Suppressor macrophage treated with lipopolysaccharide for 1 hour (primary cell): ENCODE results near the gene FAM3C.

Experiments
- DNase-seq, 3 donors: peaks; one replicate each; pipeline ENCODE4 v3.0.0-alpha.2; 2020 to 2022

FAM3C gene

DNA sequence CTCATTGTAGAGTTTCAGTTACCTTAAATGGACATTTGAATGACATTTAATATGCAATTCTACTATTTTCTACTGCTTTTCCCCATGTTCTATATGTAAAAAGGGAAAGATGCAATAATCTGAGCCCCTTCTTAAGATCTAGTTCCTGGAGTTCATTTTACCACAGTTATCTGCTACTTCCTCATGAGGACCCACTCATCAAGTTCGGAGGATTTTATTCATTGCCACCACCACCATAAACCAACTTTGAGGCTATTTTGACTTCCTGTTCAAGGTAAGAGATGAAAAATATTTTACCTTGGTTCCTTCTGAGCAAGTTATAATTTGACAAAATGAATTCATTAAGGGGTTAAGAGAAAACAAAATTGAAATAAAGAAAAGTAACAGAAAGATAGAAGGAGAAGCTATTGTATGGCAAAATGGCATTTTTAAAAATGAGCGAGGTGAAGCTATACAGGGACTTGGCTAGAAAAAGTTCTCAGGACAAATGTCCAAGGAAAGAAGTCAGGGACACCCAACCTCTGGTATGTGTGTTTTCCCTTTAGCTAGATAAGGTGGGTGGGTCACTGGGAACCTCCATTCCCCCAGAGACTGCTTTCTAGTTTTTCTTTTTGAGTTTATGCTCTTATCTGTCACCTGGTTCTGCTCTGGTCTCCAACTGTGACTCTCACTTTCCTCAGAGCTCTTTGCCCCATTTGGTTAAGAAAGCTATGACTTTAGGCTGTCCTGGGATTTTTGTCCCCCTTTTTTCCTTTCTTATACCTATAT, 14.9 kb upstream of the FAM3C start:
- no peak for DNase-seq

GRCh38 chr7:121406944-121407343, 10.8 kb upstream of the FAM3C start:
- no peak for DNase-seq

- DNase-seq, result no peak
Observed at GRCh38 chr7:121406461-121406860, 10.4 kb upstream of the FAM3C start.

GRCh38 chr7:121404348-121404747, 8.2 kb upstream of the FAM3C start:
- no peak for DNase-seq

GRCh38 chr7:121402701-121403100, 6.6 kb upstream of the FAM3C start:
- DNase-seq, result no peak

DNA sequence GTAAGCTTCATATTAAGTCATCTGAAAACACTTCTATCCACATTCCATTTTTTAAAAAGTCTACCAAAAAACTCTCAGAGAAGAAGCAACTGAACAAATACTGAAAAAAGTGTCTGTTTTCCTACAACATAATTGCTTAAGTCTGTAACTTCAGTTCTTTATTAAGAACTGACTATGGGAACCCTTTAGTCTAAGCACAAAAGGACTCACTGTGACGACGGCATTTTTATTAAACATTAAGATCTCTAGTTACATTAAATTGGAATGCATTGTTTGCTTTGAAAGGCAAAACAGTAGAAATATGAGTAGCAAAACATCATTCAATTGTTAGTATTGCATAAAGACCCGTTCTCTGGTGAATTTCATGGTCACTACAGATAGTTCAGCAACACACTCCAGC, 5.8 kb upstream of the FAM3C start:
- DNase-seq, result no peak

- DNase-seq, result no peak
Observed at GRCh38 chr7:121398246-121398645, 2.1 kb upstream of the FAM3C start.

DNA sequence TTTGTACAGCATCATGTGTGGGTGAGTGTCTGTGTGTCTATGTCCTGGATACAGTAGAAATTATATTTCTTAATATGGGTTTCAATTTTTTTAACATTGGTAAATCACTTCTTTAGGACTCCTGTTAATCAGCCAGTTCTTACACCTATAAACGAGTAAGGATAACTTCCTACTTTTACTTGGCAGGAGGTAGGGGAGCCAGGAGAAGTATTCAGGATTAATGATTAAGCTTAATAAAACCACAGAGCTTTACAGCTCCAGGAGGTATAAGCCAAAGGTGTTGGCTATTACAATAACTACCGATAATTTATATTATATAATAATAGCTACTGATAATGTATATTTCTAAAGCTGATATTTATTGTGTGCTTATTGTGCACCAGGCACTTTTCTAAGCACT, 1.7 kb upstream of the FAM3C start:
- no peak for DNase-seq

DNA sequence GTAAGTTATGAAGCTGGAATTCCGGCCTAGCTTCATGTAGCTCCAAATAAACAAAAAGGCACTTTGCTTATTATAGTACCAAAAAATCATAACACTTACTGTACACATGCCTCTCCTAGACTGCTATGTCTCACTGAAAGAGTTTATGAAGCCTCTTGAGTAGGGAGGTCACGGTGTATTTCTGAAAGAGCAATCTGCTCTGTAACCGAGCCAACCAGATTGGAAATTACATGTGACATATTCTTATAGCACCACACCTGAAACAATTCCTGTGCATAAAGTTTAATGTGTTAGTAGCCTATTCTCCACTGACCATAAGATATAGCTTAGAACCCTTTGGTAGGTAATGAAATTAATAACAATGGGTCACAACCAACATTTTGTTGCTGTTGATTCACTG, 1.3 kb upstream of the FAM3C start:
- DNase-seq, result no peak

DNA sequence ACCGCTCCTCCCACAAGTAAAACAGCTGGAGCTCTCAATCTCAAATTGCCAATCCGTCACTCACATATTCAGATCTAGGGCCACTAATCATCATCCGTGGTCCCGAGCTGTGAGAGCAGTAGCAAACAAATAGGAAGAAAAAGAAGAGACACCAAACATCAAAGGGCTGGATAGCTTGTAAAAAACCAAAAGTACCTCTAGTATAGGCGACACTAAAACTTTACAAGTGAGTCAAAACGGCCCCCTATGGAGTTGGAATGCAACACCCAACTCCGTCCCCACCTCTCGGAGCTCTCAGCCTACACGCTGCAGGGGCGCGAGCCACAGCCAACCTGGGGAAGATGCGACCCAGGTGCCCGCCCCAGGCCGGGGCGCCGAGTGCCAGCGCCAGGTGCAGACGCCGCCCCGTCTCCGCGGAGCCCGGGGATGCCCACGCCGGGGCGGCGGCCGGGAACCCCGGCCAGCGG, 581 bp downstream of the FAM3C start:
- DNase-seq, result peak in 2 of 3 donors; percentile 11 to 15

GRCh38 chr7:121394709-121395140, 1.4 kb downstream of the FAM3C start:
- DNase-seq, result no peak

- DNase-seq, result no peak
Observed at GRCh38 chr7:121393005-121393366, 3.1 kb downstream of the FAM3C start.

DNA sequence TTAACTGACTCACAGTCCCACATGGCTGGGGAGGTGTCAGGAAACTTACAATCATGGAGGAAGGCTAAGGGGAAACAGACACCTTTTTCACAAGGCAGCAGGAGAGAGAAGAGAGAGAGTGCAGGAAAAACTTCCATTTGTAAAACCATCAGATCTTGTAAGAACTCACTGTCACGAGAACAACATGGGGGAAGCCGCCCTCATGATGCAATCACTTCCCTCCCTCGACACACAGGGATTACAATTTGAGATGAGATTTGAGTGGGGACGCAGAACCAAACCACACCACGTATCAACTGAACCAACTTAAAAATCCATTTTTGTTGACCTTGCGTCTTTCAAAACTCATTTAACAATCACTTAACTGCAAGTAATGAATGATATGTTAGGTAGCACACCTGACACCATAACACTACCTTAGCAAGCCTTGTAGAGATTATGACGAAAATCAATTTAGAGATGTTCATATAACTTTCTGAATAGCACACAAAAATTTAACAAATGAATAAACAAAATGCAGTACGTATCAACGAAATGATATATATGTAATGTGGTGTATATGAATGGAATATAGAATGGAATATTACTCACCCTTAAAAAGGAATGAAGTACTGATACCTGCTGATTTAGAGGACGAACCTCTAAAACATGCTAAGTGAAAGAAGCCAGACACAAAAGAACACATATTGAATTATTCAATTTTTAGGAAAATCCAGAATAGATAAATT, 3.7 kb downstream of the FAM3C start:
- DNase-seq, result no peak

DNA sequence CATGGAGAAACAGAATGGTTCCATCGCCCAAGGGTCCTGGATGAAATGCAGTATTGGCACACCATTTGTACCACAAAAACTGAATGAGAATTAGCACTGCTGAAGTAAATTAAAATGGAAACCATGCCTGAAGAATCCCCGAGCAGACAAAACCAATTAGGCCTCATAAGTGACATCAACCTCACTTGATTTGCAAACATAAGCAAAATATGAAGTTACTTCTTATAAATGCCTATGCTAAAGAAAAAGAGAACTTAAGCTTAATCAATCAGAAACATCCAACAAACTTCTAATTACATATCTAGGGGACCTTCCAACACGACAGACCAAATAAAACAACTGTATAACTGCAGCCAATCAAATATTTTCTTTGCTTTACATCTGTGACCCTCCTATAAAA, 4.4 kb downstream of the FAM3C start:
- DNase-seq, result no peak

DNA sequence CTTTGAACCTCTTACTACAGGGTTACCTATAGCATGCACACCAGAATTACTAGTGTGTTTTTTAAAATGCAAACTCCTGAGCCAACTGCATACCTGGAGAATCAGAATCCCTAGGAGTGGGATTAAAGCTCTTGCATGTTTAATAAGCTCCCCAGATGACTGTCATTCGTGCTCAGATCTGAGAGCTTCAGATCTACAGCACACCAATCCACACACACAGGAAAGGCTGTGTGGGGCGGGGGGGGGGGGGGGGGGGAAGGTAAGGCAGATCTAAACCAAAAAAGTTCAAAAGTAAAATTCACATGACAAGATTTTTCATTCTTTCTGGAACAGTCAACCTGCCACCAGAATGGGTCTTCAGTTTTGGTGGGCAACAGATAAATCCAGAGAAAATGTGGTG, 5.5 kb downstream of the FAM3C start:
- DNase-seq, result no peak

DNA sequence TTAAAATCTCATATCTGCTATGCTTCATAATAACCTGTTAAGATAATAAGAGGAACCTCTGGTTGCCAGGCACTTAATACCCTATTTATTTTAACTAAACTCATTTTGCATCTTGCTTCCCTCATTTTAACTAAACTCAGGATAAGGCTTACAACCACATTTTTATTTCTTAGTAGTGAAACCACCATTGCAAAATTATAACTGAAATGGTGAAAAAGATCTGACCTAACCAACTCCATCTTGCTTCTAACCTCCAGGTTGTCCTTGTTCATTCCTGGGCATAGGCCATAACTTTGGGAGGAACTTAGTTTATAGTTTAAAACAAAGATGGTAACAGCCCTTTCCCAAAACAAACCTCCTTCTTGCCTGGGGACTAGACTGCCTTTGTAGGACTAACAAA, 6.0 kb downstream of the FAM3C start:
- DNase-seq, result no peak

GRCh38 chr7:121388950-121389349, 7.2 kb downstream of the FAM3C start:
- no peak for DNase-seq

- peak; percentile 75 to 88 (median 85) for DNase-seq
Observed at GRCh38 chr7:121385800-121386179, 10.3 kb downstream of the FAM3C start.

- no peak for DNase-seq
Observed at GRCh38 chr7:121385056-121385799, 10.9 kb downstream of the FAM3C start.

DNA sequence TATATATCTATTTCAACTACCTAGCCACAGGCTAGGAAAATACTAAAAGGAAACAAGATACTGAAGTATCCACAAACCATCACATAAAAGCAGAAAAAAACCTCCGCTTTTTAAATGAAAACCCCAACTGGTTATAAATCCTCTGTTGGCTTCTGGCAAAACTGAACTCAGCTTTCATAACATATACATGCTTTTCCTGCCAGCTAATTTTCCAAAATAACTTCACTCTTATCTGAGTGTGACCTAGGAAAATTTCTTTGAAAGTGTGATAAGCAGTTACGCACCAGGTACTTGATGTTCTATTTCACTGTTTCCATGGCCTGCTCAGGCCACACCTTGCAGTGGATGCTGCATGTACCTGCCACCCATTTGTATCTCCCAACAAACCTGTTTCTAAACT, 11.8 kb downstream of the FAM3C start:
- no peak for DNase-seq

DNA sequence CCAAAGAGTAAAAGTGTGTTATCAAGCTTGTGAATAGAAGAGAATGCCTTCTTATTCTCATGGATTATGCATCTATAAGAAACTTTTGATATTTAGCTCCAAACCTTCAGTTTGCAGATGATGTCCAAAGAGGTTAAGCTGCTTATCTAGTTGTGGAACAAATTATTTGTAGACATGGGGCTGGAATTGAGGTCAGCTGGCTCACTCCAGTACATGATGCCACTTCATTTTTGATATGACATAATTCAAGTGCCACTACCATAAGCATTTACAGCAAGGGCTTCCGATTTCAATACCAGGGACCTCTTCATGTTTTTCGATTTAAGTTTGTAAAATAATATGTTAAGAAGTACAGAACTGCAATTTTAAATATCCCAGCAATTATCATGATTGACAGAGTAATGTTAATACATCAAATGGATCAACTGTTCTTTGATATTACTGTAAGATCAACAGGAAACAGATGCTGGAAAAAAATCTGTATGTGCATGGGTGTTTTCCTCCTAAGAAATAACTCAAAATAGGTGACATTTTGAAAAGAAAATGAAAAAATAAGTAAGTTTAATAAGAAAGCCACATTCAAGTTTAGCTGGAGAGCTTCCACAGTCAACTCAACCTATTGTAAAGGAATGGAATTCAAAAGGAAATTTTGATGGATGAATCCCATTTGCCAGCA, 12.7 kb downstream of the FAM3C start:
- no peak for DNase-seq

DNA sequence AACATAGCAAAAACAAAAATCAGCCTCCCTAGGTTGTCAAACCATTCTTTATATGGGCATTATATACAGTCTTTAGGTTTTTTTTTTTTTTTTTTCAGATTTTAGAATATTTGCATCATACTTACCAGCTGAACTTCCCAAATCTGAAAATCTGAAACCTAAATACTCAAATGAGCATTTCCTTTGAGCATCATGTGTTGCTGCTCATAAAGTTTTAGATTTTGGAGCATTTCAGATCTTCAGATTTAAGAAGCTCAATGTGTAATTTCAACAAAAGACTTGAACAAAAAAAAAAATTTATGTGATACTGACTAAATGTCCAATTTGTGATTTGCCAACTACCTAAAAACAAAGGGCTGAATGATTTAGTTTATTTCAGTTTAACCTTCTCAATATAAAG, 13.6 kb downstream of the FAM3C start:
- no peak for DNase-seq

- DNase-seq, result no peak
Observed at GRCh38 chr7:121379930-121380329, 16.2 kb downstream of the FAM3C start.
